SK-N-SH treated with all-trans-retinoic acid at 6 μM for 48 hours (cell line): ENCODE data around the gene STEAP2.

ENCODE experiments used
- ATAC-seq: fragments of 200-7000 bp; cut with Tn5 transposase; 3 replicates; pipeline ENCODE4 v1.9.1; 2020; ENCODE audit warnings: mild to moderate bottlenecking, moderate library complexity
- ARNTL ChIP-seq: fragments of 450-650 bp; formaldehyde crosslinking; IDR thresholded peaks from 2 replicates; pipeline ENCODE4 v1.5.0; 2020; ENCODE audit warnings: low read depth, mild to moderate bottlenecking, moderate library complexity, borderline replicate concordance
- BACH2 ChIP-seq: fragments of 250-450 bp; sonication (Bioruptor Pico); IDR thresholded peaks from 2 replicates; pipeline ENCODE4 v1.9.0; 2021; ENCODE audit warnings: mild to moderate bottlenecking, borderline replicate concordance
- CSDC2 ChIP-seq: fragments of 250-450 bp; sonication (Bioruptor Pico); IDR thresholded peaks from 2 replicates; pipeline ENCODE4 v1.5.0; 2020; ENCODE audit warnings: mild to moderate bottlenecking, moderate library complexity
- CSRNP3 ChIP-seq: fragments of 250-450 bp; sonication (Bioruptor Pico); IDR thresholded peaks from 2 replicates; pipeline ENCODE4 v1.5.1; 2021; ENCODE audit warnings: mild to moderate bottlenecking, moderate library complexity
- ESRRG ChIP-seq: fragments of 250-450 bp; sonication (Bioruptor Pico); IDR thresholded peaks from 2 replicates; pipeline ENCODE4 v1.6.1; 2021; ENCODE audit warnings: mild to moderate bottlenecking
- GLIS3 ChIP-seq: fragments of 250-450 bp; sonication (Bioruptor Pico); IDR thresholded peaks from 2 replicates; pipeline ENCODE4 v1.5.0; 2020; ENCODE audit warnings: mild to moderate bottlenecking, moderate library complexity
- ISL1 ChIP-seq: fragments of 250-450 bp; sonication (Bioruptor Pico); IDR thresholded peaks from 2 replicates; pipeline ENCODE4 v2.1.2; 2022; ENCODE audit warnings: mild to moderate bottlenecking, moderate library complexity
- OSR1 ChIP-seq: fragments of 250-450 bp; sonication (Bioruptor Pico); IDR thresholded peaks from 2 replicates; pipeline ENCODE4 v1.8.0; 2022; ENCODE audit warnings: moderate library complexity, mild to moderate bottlenecking, inconsistent platforms
- PATZ1 ChIP-seq: fragments of 250-450 bp; sonication (Bioruptor Pico); IDR thresholded peaks from 2 replicates; pipeline ENCODE4 v1.8.0; 2020; ENCODE audit warnings: mild to moderate bottlenecking, moderate library complexity, borderline replicate concordance
- POU6F1 ChIP-seq: fragments of 250-450 bp; sonication (Bioruptor Pico); IDR thresholded peaks from 2 replicates; pipeline ENCODE4 v1.8.0; 2021; ENCODE audit warnings: low read depth, mild to moderate bottlenecking, moderate library complexity, borderline replicate concordance
- PPARA ChIP-seq: fragments of 250-450 bp; sonication (Bioruptor Pico); IDR thresholded peaks from 2 replicates; pipeline ENCODE4 v1.5.0; 2020; ENCODE audit warnings: mild to moderate bottlenecking, borderline replicate concordance
- RARB ChIP-seq: fragments of 250-450 bp; sonication (Bioruptor Pico); IDR thresholded peaks from 2 replicates; pipeline ENCODE4 v1.8.0; 2021; ENCODE audit warnings: mild to moderate bottlenecking, moderate library complexity
- TCF4 ChIP-seq: fragments of 250-450 bp; sonication (Bioruptor Pico); IDR thresholded peaks from 2 replicates; pipeline ENCODE4 v1.8.0; 2021; ENCODE audit warnings: mild to moderate bottlenecking, moderate library complexity, borderline replicate concordance
- TOX ChIP-seq: fragments of 250-450 bp; sonication (Bioruptor Pico); IDR thresholded peaks from 2 replicates; pipeline ENCODE4 v1.8.0; 2021; ENCODE audit warnings: mild to moderate bottlenecking, moderate library complexity, borderline replicate concordance
- ZC3H10 ChIP-seq: fragments of 250-450 bp; sonication (Bioruptor Pico); IDR thresholded peaks from 2 replicates; pipeline ENCODE4 v1.5.1; 2021; ENCODE audit warnings: mild to moderate bottlenecking, moderate library complexity
- ZFP3 ChIP-seq: fragments of 250-450 bp; sonication (Bioruptor Pico); IDR thresholded peaks from 2 replicates; pipeline ENCODE4 v1.5.0; 2020; ENCODE audit warnings: mild to moderate bottlenecking, moderate library complexity
- ZFP30 ChIP-seq: fragments of 450-650 bp; formaldehyde crosslinking; IDR thresholded peaks from 2 replicates; pipeline ENCODE4 v1.5.0; 2022; ENCODE audit warnings: mild to moderate bottlenecking, moderate library complexity
- ZNF565 ChIP-seq: fragments of 450-650 bp; formaldehyde crosslinking; conservative IDR thresholded peaks from 2 replicates; pipeline ENCODE4 v1.5.0; 2020; ENCODE audit warnings: low read depth, mild to moderate bottlenecking, moderate library complexity
- ZNF70 ChIP-seq: fragments of 450-650 bp; formaldehyde crosslinking; IDR thresholded peaks from 2 replicates; pipeline ENCODE4 v1.5.0; 2020; ENCODE audit warnings: mild to moderate bottlenecking, moderate library complexity
- ZNF8 ChIP-seq: fragments of 450-650 bp; formaldehyde crosslinking; IDR thresholded peaks from 2 replicates; pipeline ENCODE4 v1.5.0; 2020; ENCODE audit warnings: mild to moderate bottlenecking, moderate library complexity
- TF ChIP-seq, protein P1 (sequence below): fragments of 250-450 bp; sonication (Bioruptor Pico); IDR thresholded peaks from 2 replicates; pipeline ENCODE4 v1.5.0; 2020; ENCODE audit warnings: mild to moderate bottlenecking, moderate library complexity
- TF ChIP-seq, protein P2 (sequence below): fragments of 250-450 bp; sonication (Bioruptor Pico); IDR thresholded peaks from 2 replicates; pipeline ENCODE4 v1.5.1; 2020; ENCODE audit warnings: low read depth, mild to moderate bottlenecking, moderate library complexity

Gene STEAP2

GRCh38 chr7:90243556-90243955 is 32.0 kb downstream of the STEAP2 start:
- no peak for ATAC-seq
- TF ChIP-seq ZC3H10 (no peak), ZFP30 (CRISPR knock-in tag) (no peak), ARNTL (CRISPR knock-in tag) (no peak), ZNF70 (no peak), OSR1 (CRISPR knock-in tag) (no peak), CSDC2 (CRISPR knock-in tag) (no peak), CSRNP3 (CRISPR knock-in tag) (no peak), PATZ1 (CRISPR knock-in tag) (no peak), TOX (no peak), BACH2 (CRISPR knock-in tag) (no peak), RARB (CRISPR knock-in tag) (no peak), ESRRG (CRISPR knock-in tag) (no peak), ISL1 (CRISPR knock-in tag) (no peak), ZNF565 (no peak), ZNF8 (CRISPR knock-in tag) (no peak), POU6F1 (no peak), GLIS3 (CRISPR knock-in tag) (no peak), PPARA (no peak)
- TF ChIP-seq, protein P1, sequence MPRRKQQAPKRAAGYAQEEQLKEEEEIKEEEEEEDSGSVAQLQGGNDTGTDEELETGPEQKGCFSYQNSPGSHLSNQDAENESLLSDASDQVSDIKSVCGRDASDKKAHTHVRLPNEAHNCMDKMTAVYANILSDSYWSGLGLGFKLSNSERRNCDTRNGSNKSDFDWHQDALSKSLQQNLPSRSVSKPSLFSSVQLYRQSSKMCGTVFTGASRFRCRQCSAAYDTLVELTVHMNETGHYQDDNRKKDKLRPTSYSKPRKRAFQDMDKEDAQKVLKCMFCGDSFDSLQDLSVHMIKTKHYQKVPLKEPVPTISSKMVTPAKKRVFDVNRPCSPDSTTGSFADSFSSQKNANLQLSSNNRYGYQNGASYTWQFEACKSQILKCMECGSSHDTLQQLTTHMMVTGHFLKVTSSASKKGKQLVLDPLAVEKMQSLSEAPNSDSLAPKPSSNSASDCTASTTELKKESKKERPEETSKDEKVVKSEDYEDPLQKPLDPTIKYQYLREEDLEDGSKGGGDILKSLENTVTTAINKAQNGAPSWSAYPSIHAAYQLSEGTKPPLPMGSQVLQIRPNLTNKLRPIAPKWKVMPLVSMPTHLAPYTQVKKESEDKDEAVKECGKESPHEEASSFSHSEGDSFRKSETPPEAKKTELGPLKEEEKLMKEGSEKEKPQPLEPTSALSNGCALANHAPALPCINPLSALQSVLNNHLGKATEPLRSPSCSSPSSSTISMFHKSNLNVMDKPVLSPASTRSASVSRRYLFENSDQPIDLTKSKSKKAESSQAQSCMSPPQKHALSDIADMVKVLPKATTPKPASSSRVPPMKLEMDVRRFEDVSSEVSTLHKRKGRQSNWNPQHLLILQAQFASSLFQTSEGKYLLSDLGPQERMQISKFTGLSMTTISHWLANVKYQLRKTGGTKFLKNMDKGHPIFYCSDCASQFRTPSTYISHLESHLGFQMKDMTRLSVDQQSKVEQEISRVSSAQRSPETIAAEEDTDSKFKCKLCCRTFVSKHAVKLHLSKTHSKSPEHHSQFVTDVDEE, result no peak

GRCh38 chr7:90244565-90244908 is 33.0 kb downstream of the STEAP2 start:
- no peak for TF ChIP-seq ISL1 (CRISPR knock-in tag)
- no peak for TF ChIP-seq ZFP3 (CRISPR knock-in tag)
- TF ChIP-seq ZFP30 (CRISPR knock-in tag), result no peak
- no peak for TF ChIP-seq POU6F1
- TF ChIP-seq PATZ1 (CRISPR knock-in tag), result no peak
- TF ChIP-seq ZNF8 (CRISPR knock-in tag), result no peak
- TF ChIP-seq ZC3H10, result no peak
- no peak for TF ChIP-seq CSRNP3 (CRISPR knock-in tag)
- no peak for TF ChIP-seq TCF4
- TF ChIP-seq ESRRG (CRISPR knock-in tag), result no peak
- no peak for TF ChIP-seq PPARA
- TF ChIP-seq ZNF70, result no peak
- no peak for TF ChIP-seq BACH2 (CRISPR knock-in tag)
- no peak for TF ChIP-seq RARB (CRISPR knock-in tag)
- TF ChIP-seq TOX, result no peak
- no peak for TF ChIP-seq GLIS3 (CRISPR knock-in tag)
- TF ChIP-seq ARNTL (CRISPR knock-in tag), result no peak
- TF ChIP-seq, protein P2, sequence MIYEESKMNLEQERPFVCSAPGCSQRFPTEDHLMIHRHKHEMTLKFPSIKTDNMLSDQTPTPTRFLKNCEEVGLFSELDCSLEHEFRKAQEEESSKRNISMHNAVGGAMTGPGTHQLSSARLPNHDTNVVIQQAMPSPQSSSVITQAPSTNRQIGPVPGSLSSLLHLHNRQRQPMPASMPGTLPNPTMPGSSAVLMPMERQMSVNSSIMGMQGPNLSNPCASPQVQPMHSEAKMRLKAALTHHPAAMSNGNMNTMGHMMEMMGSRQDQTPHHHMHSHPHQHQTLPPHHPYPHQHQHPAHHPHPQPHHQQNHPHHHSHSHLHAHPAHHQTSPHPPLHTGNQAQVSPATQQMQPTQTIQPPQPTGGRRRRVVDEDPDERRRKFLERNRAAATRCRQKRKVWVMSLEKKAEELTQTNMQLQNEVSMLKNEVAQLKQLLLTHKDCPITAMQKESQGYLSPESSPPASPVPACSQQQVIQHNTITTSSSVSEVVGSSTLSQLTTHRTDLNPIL, result no peak
- ATAC-seq, result no peak; the same call in 2 of the 3 replicates
